ENCODE measurements around the gene ITGB2. TPM values are rescaled to one million over a fixed set of nuclear protein-coding genes. Genes with fewer than 3 reads are reported as not detected.

The ITGB2 gene
- total RNA-seq, 6 donors from 2014 or later, result 73.1 to 435 (median 149) TPM

DNA sequence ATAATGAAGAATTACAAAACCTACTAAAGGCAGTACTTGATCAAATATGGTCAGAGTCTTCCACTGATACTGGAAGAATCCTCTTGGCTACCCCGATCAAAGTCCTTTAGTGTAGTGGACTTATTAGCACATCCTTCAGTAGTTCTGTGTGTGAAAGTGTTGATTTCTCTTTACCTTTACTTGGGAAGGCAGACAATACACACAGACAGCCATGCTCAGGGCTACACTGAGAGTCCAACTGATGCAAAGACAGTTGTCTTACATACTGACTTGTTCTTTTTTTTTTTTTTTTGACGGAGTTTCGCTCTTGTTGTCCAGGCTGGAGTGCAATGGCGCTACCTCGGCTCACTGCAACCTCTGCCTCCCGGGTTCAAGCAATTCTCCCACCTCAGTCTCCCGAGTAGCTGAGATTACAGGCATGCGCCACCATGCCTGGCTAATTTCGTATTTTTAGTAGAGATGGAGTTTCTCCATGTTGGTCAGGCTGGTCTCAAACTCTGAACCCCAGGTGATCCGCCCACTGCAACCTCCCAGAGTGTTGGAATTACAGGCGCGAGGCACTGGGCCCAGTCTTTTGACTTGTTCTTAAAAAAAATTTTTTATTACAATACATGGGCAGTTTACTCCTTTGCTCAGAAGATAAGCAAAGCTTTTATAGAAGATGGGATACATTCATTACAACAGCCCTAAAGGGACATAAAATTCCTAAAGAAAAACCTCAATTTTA lies 43.7 kb downstream of the ITGB2 start:
- Histone ChIP-seq H3K36me3 (no peaks in the 10 kb centered on the region), H3K27ac (peak overlapping the region in 2 of 4 donors; percentile 2 to 66), H3K27me3 (no peaks in the 10 kb centered on the region), H3K4me3 (no peak overlapping the region), H3K9me3 (no peaks in the 10 kb centered on the region), H3K4me1 (peaks cover 32 to 71% (median 51%) of the 10 kb centered on the region in 4 donors)
- WGBS, 2 donors, result 94% methylated on average over 12 of the region's 12 CpGs
- no peak for TF ChIP-seq CTCF (IDR thresholded peaks at IDR 0.05)
- no peak for TF ChIP-seq POLR2A (IDR thresholded peaks at IDR 0.05)
- TF ChIP-seq EP300 (IDR thresholded peaks at IDR 0.05), result no peak
- no peak for TF ChIP-seq POLR2AphosphoS5 (IDR thresholded peaks at IDR 0.05)
- DNase-seq (no peak), ATAC-seq (ENCODE audit: low FRiP score in 2 of 2) (no peak)

- no peaks in the 10 kb centered on the region for H3K36me3 ChIP-seq
- no peaks in the 10 kb centered on the region for H3K27me3 ChIP-seq
- peaks cover 34 to 72% (median 51%) of the 10 kb centered on the region in 4 donors for H3K4me1 ChIP-seq
- WGBS, 2 donors, result 12 to 17% methylated on average over 6 of the region's 6 CpGs
- peak overlapping the region; percentile 93 to 98 (median 98) for H3K27ac ChIP-seq
- ATAC-seq (ENCODE audit: low FRiP score in 2 of 2) (no peak), DNase-seq (no peak)
- no peaks in the 10 kb centered on the region for H3K9me3 ChIP-seq
- peak overlapping the region in 3 of 4 donors; percentile 86 to 97 (median 93) for H3K4me3 ChIP-seq
- peak in 1 of 6 experiments; percentile 11 for TF ChIP-seq CTCF (IDR thresholded peaks at IDR 0.05)
- TF ChIP-seq POLR2AphosphoS5 (IDR thresholded peaks at IDR 0.05), result no peak
Measured at GRCh38 chr21:44875316-44875700, 45.4 kb downstream of the ITGB2 start.

GRCh38 chr21:44874497-44875315 lies 46.0 kb downstream of the ITGB2 start:
- WGBS, 2 donors, result 2 to 4% methylated on average over 32 to 47 of the region's 49 CpGs
- peaks cover 34 to 72% (median 51%) of the 10 kb centered on the region in 4 donors for H3K4me1 ChIP-seq
- DNase-seq (peak; percentile 78 to 89), ATAC-seq (ENCODE audit: low FRiP score in 2 of 2) (peak; percentile 47 to 53)
- TF ChIP-seq POLR2A (IDR thresholded peaks at IDR 0.05) (peak in 2 of 4 donors; percentile 28 to 47), CTCF (IDR thresholded peaks at IDR 0.05) (no peak), POLR2AphosphoS5 (IDR thresholded peaks at IDR 0.05) (peak; percentile 83 to 87), EP300 (IDR thresholded peaks at IDR 0.05) (peak in 2 of 4 donors; percentile 69 to 87)
- H3K27ac ChIP-seq, result peak overlapping the region; percentile 93 to 98 (median 98)
- H3K27me3 ChIP-seq, result no peaks in the 10 kb centered on the region
- H3K4me3 ChIP-seq, result peak overlapping the region; percentile 48 to 97 (median 90)
- H3K36me3 ChIP-seq, result no peaks in the 10 kb centered on the region
- H3K9me3 ChIP-seq, result no peaks in the 10 kb centered on the region

DNA sequence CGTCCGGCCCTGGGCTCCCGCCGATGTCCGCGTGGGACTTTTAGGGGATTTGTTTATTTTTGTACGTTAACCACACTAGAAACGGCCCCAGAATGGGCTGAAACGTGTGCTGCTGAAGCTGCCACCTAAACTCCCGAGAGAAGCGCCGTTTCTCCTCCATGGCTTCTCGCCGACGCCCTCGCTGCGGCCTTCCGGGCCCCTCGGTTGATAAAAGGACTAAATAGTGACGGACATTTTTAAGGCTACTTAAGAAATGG lies 46.5 kb downstream of the ITGB2 start:
- DNase-seq (no peak), ATAC-seq (ENCODE audit: low FRiP score in 2 of 2) (no peak)
- H3K9me3 ChIP-seq, result no peaks in the 10 kb centered on the region
- peaks cover 35 to 72% (median 52%) of the 10 kb centered on the region in 4 donors for H3K4me1 ChIP-seq
- peak overlapping the region; percentile 93 to 98 (median 98) for H3K27ac ChIP-seq
- H3K4me3 ChIP-seq, result peak overlapping the region; percentile 48 to 97 (median 90)
- H3K27me3 ChIP-seq, result no peaks in the 10 kb centered on the region
- TF ChIP-seq EP300 (IDR thresholded peaks at IDR 0.05), result no peak
- TF ChIP-seq CTCF (IDR thresholded peaks at IDR 0.05), result peak in 1 of 6 experiments; percentile 27
- H3K36me3 ChIP-seq, result no peaks in the 10 kb centered on the region
- WGBS, 2 donors, result 1 to 2% methylated on average over 18 to 20 of the region's 20 CpGs
